Glutamatergic neuron (in vitro differentiated cells): ENCODE results near the gene HOXC9. TPM values are rescaled to one million over a fixed set of nuclear protein-coding genes. Genes with fewer than 3 reads are reported as not detected.

Source experiments
- DNase-seq: peaks from one replicate; pipeline ENCODE4 v3.0.0; 2022
- H3K27ac Mint-ChIP-seq: one replicate; pipeline ENCODE4 v1.8.0; 2020; ENCODE audit warnings: mild to moderate bottlenecking, mixed read lengths, inconsistent platforms; ENCODE audit not compliant: unreplicated experiment
- H3K27me3 Mint-ChIP-seq: one replicate; pipeline ENCODE4 v1.8.0; 2020; ENCODE audit warnings: mild to moderate bottlenecking, moderate library complexity, mixed read lengths, inconsistent platforms; ENCODE audit not compliant: unreplicated experiment
- H3K36me3 Mint-ChIP-seq: one replicate; pipeline ENCODE4 v1.8.0; 2020; ENCODE audit warnings: mild to moderate bottlenecking, mixed read lengths, inconsistent platforms; ENCODE audit not compliant: unreplicated experiment
- H3K4me1 Mint-ChIP-seq: one replicate; pipeline ENCODE4 v1.8.0; 2020; ENCODE audit warnings: mild to moderate bottlenecking, low read depth, mixed read lengths, inconsistent platforms; ENCODE audit not compliant: unreplicated experiment
- H3K4me3 Mint-ChIP-seq: one replicate; pipeline ENCODE4 v1.8.0; 2020; ENCODE audit warnings: mild to moderate bottlenecking, mixed read lengths, inconsistent platforms; ENCODE audit not compliant: unreplicated experiment
- H3K9me3 Mint-ChIP-seq: one replicate; pipeline ENCODE4 v1.8.0; 2020; ENCODE audit warnings: mild to moderate bottlenecking, moderate library complexity, mixed read lengths, inconsistent platforms; ENCODE audit not compliant: unreplicated experiment
- total RNA-seq: library from RNA; stranded (reverse); fragmentation: NEBNext Ultra II Directional; extraction: Animal tissue kit (Norgen Biotek cat#: 25700); gene quantifications from one replicate; pipeline ENCODE4 v1.2.1, GENCODE V29; 2021; ENCODE audit not compliant: unreplicated experiment
- TF ChIP-seq, protein P1 (sequence below): fragments of 200-600 bp; sonication (generic); IDR thresholded peaks from one replicate; pipeline ENCODE4 v1.5.0; 2021; ENCODE audit not compliant: partially characterized antibody, unreplicated experiment

HOXC9 gene
- total RNA-seq, 1 donor from 2014 or later = not detected

DNA sequence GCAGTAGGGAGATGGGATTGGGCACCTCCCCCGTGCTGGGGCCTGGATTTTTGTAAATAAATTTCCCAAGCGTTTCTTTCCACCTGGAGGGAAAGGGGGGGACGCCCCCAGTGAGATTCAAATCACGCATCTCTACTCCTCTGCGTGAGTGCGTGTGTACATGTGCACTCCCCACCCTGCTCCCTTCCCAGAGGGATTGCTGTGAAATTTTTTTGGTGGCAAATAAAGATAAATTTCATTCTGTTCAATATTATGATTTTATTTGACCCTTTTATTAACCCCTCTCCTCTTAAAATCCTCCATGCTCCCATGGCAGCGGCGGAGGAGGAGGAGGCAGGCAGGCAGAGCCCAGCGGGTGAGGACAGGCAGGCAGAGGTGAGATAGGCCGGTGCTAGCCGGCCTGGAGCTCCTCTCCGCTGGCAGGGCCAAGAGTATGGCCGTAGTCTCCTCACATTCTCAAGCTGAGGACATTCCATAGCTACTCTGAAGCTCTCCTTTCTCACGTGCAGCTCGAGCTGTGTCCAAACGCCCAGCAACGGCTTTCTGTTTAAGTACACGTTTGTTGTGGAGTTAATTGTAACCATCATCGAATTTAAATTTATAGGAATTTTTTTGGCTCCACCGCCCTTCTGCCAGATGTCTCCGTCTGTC, 23.7 kb upstream of the HOXC9 start:
- TF ChIP-seq, protein P1, sequence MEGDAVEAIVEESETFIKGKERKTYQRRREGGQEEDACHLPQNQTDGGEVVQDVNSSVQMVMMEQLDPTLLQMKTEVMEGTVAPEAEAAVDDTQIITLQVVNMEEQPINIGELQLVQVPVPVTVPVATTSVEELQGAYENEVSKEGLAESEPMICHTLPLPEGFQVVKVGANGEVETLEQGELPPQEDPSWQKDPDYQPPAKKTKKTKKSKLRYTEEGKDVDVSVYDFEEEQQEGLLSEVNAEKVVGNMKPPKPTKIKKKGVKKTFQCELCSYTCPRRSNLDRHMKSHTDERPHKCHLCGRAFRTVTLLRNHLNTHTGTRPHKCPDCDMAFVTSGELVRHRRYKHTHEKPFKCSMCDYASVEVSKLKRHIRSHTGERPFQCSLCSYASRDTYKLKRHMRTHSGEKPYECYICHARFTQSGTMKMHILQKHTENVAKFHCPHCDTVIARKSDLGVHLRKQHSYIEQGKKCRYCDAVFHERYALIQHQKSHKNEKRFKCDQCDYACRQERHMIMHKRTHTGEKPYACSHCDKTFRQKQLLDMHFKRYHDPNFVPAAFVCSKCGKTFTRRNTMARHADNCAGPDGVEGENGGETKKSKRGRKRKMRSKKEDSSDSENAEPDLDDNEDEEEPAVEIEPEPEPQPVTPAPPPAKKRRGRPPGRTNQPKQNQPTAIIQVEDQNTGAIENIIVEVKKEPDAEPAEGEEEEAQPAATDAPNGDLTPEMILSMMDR = no peak
- no peak overlapping the region for H3K4me3 Mint-ChIP-seq
- DNase-seq = no peak
- H3K4me1 Mint-ChIP-seq = no peaks in the 10 kb centered on the region
- peaks cover 9% of the 10 kb centered on the region for H3K9me3 Mint-ChIP-seq
- no peak overlapping the region for H3K27ac Mint-ChIP-seq
- peaks cover 59% of the 10 kb centered on the region for H3K27me3 Mint-ChIP-seq
- H3K36me3 Mint-ChIP-seq = no peaks in the 10 kb centered on the region

DNA sequence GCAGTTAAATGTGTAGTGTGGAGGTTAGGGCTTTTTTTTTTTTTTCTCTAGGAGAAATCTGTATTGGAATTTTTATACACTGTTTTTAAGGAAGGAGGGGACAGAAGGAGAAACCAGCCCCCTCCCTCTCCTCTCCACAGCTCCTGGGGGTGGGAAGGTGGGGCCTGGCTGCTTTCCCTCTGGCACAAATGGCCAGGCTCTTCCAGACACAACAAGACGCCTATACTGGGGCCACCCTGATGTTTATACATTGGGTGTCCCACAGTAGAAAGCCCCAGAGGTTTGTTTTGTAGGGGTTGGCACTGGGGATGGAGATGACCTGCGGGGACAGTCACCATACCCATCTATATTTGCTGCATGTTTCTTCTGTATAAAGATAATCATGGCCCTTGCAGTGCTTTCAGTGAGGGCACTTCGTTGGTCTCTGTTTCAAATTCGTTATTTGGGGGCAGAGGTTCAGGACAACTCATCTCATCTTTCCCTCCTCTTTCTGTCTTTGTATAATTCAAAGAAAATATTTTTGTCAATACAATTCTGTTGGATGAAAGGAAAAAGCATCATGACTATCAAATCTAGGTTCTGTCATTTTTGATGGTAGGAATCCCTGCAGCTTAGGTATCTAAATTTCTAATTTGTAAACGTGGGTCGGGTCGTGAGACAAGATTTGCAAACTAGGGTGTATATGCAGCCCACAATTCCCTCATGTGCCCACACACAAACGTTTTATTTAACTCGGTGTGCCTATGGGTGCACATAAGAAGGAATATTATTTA, 23.0 kb upstream of the HOXC9 start:
- H3K27me3 Mint-ChIP-seq = peaks cover 52% of the 10 kb centered on the region
- H3K4me3 Mint-ChIP-seq = no peak overlapping the region
- H3K4me1 Mint-ChIP-seq = no peaks in the 10 kb centered on the region
- H3K27ac Mint-ChIP-seq = no peak overlapping the region
- peaks cover 9% of the 10 kb centered on the region for H3K9me3 Mint-ChIP-seq
- DNase-seq = no peak
- no peaks in the 10 kb centered on the region for H3K36me3 Mint-ChIP-seq
- TF ChIP-seq, protein P1 = no peak

DNA sequence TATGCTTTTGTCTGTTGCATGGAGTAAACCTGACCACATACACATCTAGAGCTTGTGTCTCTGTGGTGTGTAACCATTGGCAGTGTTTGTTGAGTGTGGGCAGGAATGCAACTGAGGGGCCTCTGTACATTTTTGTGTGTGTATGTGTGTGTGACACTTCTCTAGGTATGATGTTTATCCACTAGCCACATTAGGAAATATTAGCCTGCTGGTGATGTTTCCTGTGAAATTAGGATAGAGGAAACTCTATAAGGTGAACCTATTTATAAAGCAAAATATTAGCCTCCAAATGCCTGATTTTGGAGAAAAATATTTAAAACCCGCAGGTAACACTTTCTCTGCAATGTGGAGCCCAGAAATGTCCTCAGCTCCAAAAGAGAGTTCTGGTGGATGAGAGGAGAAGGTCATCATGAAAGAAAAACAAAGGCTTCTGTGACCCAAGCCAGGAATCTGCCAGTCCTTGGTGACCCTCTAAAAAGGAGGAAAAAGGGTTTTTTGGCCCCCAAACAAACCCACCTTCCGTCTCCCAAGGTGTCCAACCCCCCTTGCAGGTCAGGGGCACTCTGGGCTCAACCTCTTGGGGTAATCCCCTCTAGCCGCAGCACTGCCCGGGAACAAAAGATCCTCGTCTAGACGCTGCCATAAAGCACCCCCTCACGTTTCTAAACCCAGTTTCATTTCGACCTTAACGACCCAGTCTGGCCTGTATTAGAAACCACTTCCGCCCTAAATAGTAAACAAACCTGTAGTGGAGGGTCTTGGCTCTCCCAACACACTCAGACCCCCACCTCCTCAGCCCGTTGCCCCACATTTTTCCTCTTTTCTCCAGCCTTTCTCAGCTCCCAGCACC, 22.1 kb upstream of the HOXC9 start:
- H3K36me3 Mint-ChIP-seq = no peaks in the 10 kb centered on the region
- TF ChIP-seq, protein P1 = no peak
- H3K4me1 Mint-ChIP-seq = no peaks in the 10 kb centered on the region
- no peak overlapping the region for H3K4me3 Mint-ChIP-seq
- no peak overlapping the region for H3K27ac Mint-ChIP-seq
- H3K9me3 Mint-ChIP-seq = peaks cover 9% of the 10 kb centered on the region
- peaks cover 47% of the 10 kb centered on the region for H3K27me3 Mint-ChIP-seq
- DNase-seq = no peak

DNA sequence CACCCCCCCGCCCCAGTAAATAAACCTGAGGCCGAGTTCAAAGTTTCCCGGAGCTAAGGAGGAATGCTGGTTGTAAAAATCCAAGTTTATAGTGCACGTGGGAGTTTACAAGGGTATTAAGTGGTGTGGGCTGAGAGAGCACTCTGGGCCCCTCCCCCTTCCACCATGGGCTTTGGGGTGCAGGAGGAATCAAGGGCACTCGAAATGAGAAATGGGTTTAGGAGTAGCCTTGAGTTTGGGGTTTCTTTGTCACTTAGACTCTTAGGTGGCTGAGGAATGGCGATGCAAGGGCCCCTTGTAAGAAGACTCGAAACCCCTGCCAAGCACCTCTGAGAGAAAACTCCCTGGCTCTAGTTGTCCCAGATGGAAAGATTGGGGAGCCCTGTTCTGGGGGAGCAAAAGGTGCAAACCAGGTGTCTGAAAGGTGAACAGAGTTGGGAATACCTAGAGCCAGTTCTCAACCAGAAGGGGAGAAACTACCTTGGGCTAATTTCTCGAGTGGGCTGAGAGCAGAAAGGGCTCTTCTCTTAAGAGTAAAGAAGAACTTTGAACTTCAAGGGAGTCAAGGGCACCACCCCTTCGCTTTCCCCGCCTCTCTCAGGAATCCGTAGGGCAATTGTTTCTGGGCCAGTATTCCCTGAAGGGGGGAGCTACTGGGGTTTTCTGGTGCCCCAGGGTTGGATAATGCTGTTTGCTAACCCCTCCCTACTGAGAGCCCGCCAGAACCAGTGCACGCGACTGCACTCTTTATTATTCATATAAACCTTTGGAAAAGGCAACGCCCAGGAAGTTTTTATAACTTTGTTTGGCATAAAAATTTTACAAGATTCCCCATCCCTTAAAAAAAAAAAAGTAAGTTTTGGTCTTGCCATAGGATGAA, 21.2 kb upstream of the HOXC9 start:
- TF ChIP-seq, protein P1 = no peak
- Mint-ChIP-seq H3K36me3 (no peaks in the 10 kb centered on the region), H3K27me3 (peaks cover 50% of the 10 kb centered on the region), H3K27ac (no peak overlapping the region), H3K4me3 (no peak overlapping the region), H3K9me3 (peaks cover 11% of the 10 kb centered on the region), H3K4me1 (no peaks in the 10 kb centered on the region)
- no peak for DNase-seq
